HL-60 (cell line): ENCODE measurements around the gene FSIP1.

Experiments
- DNase-seq, 2 experiments: peaks; one replicate each; pipeline ENCODE4 v3.0.0-alpha.2; 2010 to 2020; ENCODE audit warnings: low read depth in 1 of 2, low spot score in 1 of 2
- H3K27ac ChIP-seq: fragments of 250-450 bp; sonication (Bioruptor Pico); replicated peaks from 2 replicates; pipeline ENCODE4 v1.5.1; 2020; ENCODE audit warnings: mild to moderate bottlenecking, moderate library complexity
- H3K27me3 ChIP-seq: fragments of 250-450 bp; sonication (Bioruptor Pico); 2 replicates; pipeline ENCODE4 v1.5.1; 2021; ENCODE audit warnings: mild to moderate bottlenecking, moderate library complexity; ENCODE audit not compliant: insufficient read depth, poor library complexity, severe bottlenecking
- H3K4me3 ChIP-seq: replicated peaks from 2 replicates; pipeline ENCODE4 v1.5.1; 2011; ENCODE audit warnings: mild to moderate bottlenecking, control low read depth, low read length; ENCODE audit not compliant: insufficient read depth
- GABPA ChIP-seq: IDR thresholded peaks from 2 replicates; pipeline ENCODE4 v1.6.1; 2012; ENCODE audit warnings: low read depth
- POLR2AphosphoS5 ChIP-seq: IDR thresholded peaks from 2 replicates; pipeline ENCODE4 v1.6.1; 2012; ENCODE audit warnings: low read depth
- SPI1 ChIP-seq: IDR thresholded peaks from 2 replicates; pipeline ENCODE4 v1.6.1; 2012; ENCODE audit warnings: low read depth, mild to moderate bottlenecking, borderline replicate concordance
- TF ChIP-seq, protein P1 (sequence below): IDR thresholded peaks from 2 replicates; pipeline ENCODE4 v1.6.1; 2012; ENCODE audit warnings: low read depth; ENCODE audit not compliant: insufficient replicate concordance
- TF ChIP-seq, protein P2 (sequence below): IDR thresholded peaks from one replicate; pipeline ENCODE4 v1.5.1; 2011; ENCODE audit warnings: low read length, control low read depth, inconsistent platforms; ENCODE audit not compliant: insufficient read depth

The FSIP1 gene

DNA sequence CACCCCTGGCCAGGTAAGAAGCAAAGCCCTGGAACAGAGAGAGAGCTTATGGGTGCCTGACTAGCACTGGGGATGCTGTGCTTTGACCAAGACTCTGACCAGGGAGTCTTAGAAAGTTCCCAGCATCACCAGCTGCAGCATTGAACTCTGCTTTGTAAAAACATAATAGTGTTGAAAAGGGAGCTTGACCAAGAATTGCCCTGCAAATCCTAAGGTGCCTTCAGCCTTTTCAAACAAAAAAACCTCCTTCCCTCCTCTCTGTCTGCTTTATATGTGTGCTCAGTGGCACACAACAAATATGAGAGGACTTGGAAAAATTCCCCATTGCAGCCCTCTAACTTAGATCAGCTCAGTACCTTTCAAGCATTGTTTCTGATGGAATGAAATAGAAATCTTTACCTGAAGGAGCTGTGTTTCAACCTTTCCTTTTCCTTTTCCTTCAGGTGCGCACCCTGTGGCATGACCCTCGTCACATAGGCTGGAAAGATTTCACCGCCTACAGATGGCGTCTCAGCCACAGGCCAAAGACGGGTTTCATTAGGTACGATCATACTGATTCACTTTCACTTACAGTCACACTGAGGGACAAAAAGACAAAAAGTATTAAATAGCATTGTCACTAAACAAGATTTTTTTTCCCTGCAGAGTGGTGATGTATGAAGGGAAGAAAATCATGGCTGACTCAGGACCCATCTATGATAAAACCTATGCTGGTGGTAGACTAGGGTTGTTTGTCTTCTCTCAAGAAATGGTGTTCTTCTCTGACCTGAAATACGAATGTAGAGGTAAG, 188.8 kb downstream of the FSIP1 start:
- Histone ChIP-seq H3K27me3 (no peaks in the 10 kb centered on the region), H3K27ac (no peak overlapping the region), H3K4me3 (no peak overlapping the region)
- TF ChIP-seq, protein P1, sequence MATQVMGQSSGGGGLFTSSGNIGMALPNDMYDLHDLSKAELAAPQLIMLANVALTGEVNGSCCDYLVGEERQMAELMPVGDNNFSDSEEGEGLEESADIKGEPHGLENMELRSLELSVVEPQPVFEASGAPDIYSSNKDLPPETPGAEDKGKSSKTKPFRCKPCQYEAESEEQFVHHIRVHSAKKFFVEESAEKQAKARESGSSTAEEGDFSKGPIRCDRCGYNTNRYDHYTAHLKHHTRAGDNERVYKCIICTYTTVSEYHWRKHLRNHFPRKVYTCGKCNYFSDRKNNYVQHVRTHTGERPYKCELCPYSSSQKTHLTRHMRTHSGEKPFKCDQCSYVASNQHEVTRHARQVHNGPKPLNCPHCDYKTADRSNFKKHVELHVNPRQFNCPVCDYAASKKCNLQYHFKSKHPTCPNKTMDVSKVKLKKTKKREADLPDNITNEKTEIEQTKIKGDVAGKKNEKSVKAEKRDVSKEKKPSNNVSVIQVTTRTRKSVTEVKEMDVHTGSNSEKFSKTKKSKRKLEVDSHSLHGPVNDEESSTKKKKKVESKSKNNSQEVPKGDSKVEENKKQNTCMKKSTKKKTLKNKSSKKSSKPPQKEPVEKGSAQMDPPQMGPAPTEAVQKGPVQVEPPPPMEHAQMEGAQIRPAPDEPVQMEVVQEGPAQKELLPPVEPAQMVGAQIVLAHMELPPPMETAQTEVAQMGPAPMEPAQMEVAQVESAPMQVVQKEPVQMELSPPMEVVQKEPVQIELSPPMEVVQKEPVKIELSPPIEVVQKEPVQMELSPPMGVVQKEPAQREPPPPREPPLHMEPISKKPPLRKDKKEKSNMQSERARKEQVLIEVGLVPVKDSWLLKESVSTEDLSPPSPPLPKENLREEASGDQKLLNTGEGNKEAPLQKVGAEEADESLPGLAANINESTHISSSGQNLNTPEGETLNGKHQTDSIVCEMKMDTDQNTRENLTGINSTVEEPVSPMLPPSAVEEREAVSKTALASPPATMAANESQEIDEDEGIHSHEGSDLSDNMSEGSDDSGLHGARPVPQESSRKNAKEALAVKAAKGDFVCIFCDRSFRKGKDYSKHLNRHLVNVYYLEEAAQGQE: no peak
- no peak for TF ChIP-seq SPI1
- DNase-seq: no peak

DNA sequence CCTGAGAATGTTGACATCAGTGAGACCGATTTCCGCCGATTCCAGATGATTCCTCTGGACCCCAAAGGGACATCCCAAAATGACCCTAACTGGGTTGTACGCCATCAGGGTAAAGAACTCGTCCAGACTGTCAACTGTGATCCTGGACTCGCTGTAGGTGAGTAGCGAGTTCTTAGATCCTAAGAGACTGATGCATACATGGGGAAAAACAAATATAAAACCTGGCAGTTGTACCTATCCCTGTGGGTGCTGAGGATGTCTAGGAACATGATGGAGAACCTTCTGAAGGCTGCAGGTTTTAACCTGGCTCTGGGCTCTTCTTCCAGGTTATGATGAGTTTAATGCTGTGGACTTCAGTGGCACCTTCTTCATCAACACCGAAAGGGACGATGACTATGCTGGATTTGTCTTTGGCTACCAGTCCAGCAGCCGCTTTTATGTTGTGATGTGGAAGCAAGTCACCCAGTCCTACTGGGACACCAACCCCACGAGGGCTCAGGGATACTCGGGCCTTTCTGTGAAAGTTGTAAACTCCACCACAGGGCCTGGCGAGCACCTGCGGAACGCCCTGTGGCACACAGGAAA, 189.5 kb downstream of the FSIP1 start:
- no peak for DNase-seq

DNA sequence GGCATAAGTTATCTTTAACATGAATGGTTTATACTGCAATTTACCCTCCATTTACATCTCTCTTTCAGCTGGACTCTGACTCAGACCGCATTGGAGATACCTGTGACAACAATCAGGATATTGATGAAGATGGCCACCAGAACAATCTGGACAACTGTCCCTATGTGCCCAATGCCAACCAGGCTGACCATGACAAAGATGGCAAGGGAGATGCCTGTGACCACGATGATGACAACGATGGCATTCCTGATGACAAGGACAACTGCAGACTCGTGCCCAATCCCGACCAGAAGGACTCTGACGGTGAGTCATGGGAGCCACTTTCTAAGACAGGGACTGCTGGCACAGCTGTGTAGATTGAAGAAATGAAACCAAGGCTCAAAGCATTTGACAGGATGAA, 190.1 kb downstream of the FSIP1 start:
- Histone ChIP-seq H3K4me3 (no peak overlapping the region), H3K27me3 (no peaks in the 10 kb centered on the region), H3K27ac (no peak overlapping the region)
- DNase-seq: no peak
- TF ChIP-seq, protein P2, sequence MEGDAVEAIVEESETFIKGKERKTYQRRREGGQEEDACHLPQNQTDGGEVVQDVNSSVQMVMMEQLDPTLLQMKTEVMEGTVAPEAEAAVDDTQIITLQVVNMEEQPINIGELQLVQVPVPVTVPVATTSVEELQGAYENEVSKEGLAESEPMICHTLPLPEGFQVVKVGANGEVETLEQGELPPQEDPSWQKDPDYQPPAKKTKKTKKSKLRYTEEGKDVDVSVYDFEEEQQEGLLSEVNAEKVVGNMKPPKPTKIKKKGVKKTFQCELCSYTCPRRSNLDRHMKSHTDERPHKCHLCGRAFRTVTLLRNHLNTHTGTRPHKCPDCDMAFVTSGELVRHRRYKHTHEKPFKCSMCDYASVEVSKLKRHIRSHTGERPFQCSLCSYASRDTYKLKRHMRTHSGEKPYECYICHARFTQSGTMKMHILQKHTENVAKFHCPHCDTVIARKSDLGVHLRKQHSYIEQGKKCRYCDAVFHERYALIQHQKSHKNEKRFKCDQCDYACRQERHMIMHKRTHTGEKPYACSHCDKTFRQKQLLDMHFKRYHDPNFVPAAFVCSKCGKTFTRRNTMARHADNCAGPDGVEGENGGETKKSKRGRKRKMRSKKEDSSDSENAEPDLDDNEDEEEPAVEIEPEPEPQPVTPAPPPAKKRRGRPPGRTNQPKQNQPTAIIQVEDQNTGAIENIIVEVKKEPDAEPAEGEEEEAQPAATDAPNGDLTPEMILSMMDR: no peak
- TF ChIP-seq GABPA (no peak), POLR2AphosphoS5 (no peak), SPI1 (no peak)
- TF ChIP-seq, protein P1: no peak

More for the DNA sequence above, 189.5 kb downstream of the FSIP1 start:
- TF ChIP-seq SPI1: no peak
- no peak overlapping the region for H3K27ac ChIP-seq
- no peak overlapping the region for H3K4me3 ChIP-seq
- H3K27me3 ChIP-seq: no peaks in the 10 kb centered on the region

DNA sequence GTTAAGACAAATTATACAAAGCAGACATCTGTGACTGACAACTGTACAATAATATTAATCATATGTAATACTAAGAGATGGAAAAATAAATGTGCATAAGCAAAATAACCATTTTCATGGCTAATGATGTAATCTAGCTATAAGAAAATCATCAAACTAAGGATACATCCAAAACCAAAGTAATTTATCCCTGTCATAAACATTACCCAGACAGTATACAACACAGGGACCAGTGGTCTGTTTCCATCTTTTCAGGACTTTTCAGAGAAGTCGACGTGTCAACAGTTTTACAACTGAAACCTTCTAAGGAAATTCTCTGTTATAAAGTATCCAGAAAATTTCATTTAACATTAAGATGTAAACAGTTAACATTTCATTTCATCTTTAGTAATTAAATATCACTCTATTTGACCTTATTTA, 190.7 kb downstream of the FSIP1 start:
- Histone ChIP-seq H3K27me3 (no peaks in the 10 kb centered on the region), H3K27ac (no peak overlapping the region), H3K4me3 (no peak overlapping the region)
- TF ChIP-seq GABPA (no peak), SPI1 (no peak), POLR2AphosphoS5 (no peak)
- TF ChIP-seq, protein P1: no peak
- TF ChIP-seq, protein P2: no peak
- no peak for DNase-seq
